K562 (cell line): ENCODE measurements around the gene SEMA3C. TPM values are rescaled to one million over a fixed set of nuclear protein-coding genes. Genes with fewer than 3 reads are reported as not detected.

Experiments used
- ATAC-seq: fragments of 200-7000 bp; cut with Tn5 transposase; 3 replicates; pipeline ENCODE4 v1.9.1; 2020; ENCODE audit warnings: moderate library complexity
- BruUV-seq: library from RNA; stranded (reverse); fragments of 400-500 nt; replicated peaks from 2 replicates; lab custom pipeline; 2021; lab: Mats Ljungman, UMichigan
- CTCF ChIA-PET: fragments of 300-600 bp; formaldehyde crosslinking; extraction: SDS; loops from one replicate; lab custom pipeline; 2021; ENCODE audit warnings: low intra/inter-chr PET ratio; lab: Yijun Ruan, JAX
- POLR2A ChIA-PET: fragments of 300-600, 350-650 bp; sonication (Branson Sonifier 250); formaldehyde crosslinking; extraction: SDS; loops from one replicate; lab custom pipeline; 2021; ENCODE audit warnings: antibody characterized with exemption, inconsistent platforms; lab: Yijun Ruan, JAX
- DNase-seq, 4 experiments: peaks; one replicate each; pipeline versions ENCODE4 v3.0.0 to v3.0.0-alpha.2; 2011 to 2018; ENCODE audit warnings: low spot score in 3 of 4, mixed read lengths in 3 of 4; ENCODE audit errors: extremely low read depth in 1 of 4
- FAIRE-seq: peaks from 2 replicates; lab custom pipeline; 2011; peaks lifted over from hg19 to GRCh38; lab: Jason Lieb, UNC
- H2AFZ ChIP-seq: 2 replicates; pipeline ENCODE4 v1.6.0; 2011; ENCODE audit warnings: low read depth, low read length, control low read depth, inconsistent platforms
- H3K27ac ChIP-seq: fragments of 200-600 bp; 3 replicates; pipeline ENCODE4 v1.8.0; 2011; ENCODE audit warnings: low read depth, mild to moderate bottlenecking, control low read depth, inconsistent platforms, low read length, moderate library complexity, mixed read lengths; ENCODE audit errors: extremely low read depth
- H3K27me3 ChIP-seq, 2 experiments: fragments of 300-600 bp in 1 of 2; 2 replicates in 1 of 2; 3 replicates in 1 of 2; pipeline versions ENCODE4 v1.6.0 to v1.8.0; 2011; ENCODE audit warnings: inconsistent platforms in 2 of 2, low read length in 2 of 2, mild to moderate bottlenecking in 1 of 2, mixed read lengths in 1 of 2, moderate library complexity in 1 of 2; ENCODE audit not compliant: control insufficient read depth in 2 of 2, insufficient read depth in 2 of 2
- H3K36me3 ChIP-seq: fragments of 300-600 bp; 3 replicates; pipeline ENCODE4 v1.8.0; 2011; ENCODE audit warnings: mild to moderate bottlenecking, low read length, inconsistent platforms; ENCODE audit not compliant: control insufficient read depth, insufficient read depth
- H3K4me1 ChIP-seq, 2 experiments: fragments of 200-600 bp in 1 of 2; replicated peaks in 1 of 2; 2 replicates in 1 of 2; 3 replicates in 1 of 2; pipeline versions ENCODE4 v1.5.1 to v1.8.0; 2011; ENCODE audit warnings: inconsistent platforms in 2 of 2, low read length in 2 of 2, mild to moderate bottlenecking in 1 of 2, mixed read lengths in 1 of 2, moderate library complexity in 1 of 2; ENCODE audit not compliant: control insufficient read depth in 2 of 2, insufficient read depth in 2 of 2
- H3K4me2 ChIP-seq: 2 replicates; pipeline ENCODE4 v1.6.1; 2011; ENCODE audit warnings: low read length, control low read depth, inconsistent platforms, mixed read lengths; ENCODE audit not compliant: insufficient read depth
- H3K4me3 ChIP-seq: fragments of 200-600 bp; sonication (generic), shearing (Covaris generic); 2 replicates; pipeline ENCODE4 v1.5.1; 2016; ENCODE audit warnings: control low read depth, inconsistent platforms
- H3K79me2 ChIP-seq: fragments of 200-600 bp; 3 replicates; pipeline ENCODE4 v1.8.0; 2011; ENCODE audit warnings: low read length, inconsistent platforms; ENCODE audit not compliant: control insufficient read depth, insufficient read depth
- H3K9ac ChIP-seq, 2 experiments: 2 replicates each; pipeline versions ENCODE4 v1.6.0 to v1.6.1; 2011; ENCODE audit warnings: low read depth in 2 of 2, low read length in 2 of 2, control low read depth in 1 of 2, inconsistent platforms in 1 of 2, mild to moderate bottlenecking in 1 of 2, mixed read lengths in 1 of 2; ENCODE audit not compliant: insufficient read depth in 1 of 2
- H3K9me1 ChIP-seq: one replicate; pipeline ENCODE4 v1.6.0; 2011; ENCODE audit warnings: inconsistent platforms, mild to moderate bottlenecking, low read length, moderate library complexity; ENCODE audit not compliant: control insufficient read depth, insufficient read depth
- H3K9me3 ChIP-seq: replicated peaks from 2 replicates; pipeline ENCODE4 v1.5.1; 2011; ENCODE audit warnings: low read depth, low read length, inconsistent platforms; ENCODE audit not compliant: control insufficient read depth, insufficient read depth
- H4K20me1 ChIP-seq: replicated peaks from 2 replicates; pipeline ENCODE4 v1.6.1; 2011; ENCODE audit warnings: low read length, inconsistent platforms, mixed read lengths; ENCODE audit not compliant: control insufficient read depth, insufficient read depth
- CREB1 ChIP-seq, 2 experiments: sonication (generic) in 1 of 2; formaldehyde crosslinking in 1 of 2; IDR thresholded peaks; 2 replicates each; pipeline versions ENCODE4 v1.6.1 to v1.8.0; 2012 to 2022; ENCODE audit warnings: inconsistent platforms in 1 of 2, mild to moderate bottlenecking in 1 of 2, missing genetic modification reagents in 1 of 2, moderate library complexity in 1 of 2
- E2F3 ChIP-seq: fragments of 250-450 bp; sonication (Bioruptor Pico); IDR thresholded peaks from 2 replicates; pipeline ENCODE4 v1.4.0; 2020; ENCODE audit warnings: mild to moderate bottlenecking
- GTF2A2 ChIP-seq: IDR thresholded peaks from 2 replicates; pipeline ENCODE4 v1.6.1; 2016; ENCODE audit warnings: mild to moderate bottlenecking, missing genetic modification characterization, missing compliant biosample characterization
- HDGF ChIP-seq: fragments of 450-650 bp; IDR thresholded peaks from 2 replicates; pipeline ENCODE4 v1.6.1; 2016
- MNT ChIP-seq, 2 experiments: fragments of 450-650 bp; conservative IDR thresholded peaks; 2 replicates each; pipeline ENCODE4 v1.6.1; 2017; ENCODE audit warnings: mild to moderate bottlenecking in 2 of 2, moderate library complexity in 2 of 2
- NR2C2 ChIP-seq, 2 experiments: fragments of 200-800 bp in 1 of 2; sonication (Bioruptor generic) in 1 of 2; sonication (generic) in 1 of 2; formaldehyde crosslinking in 1 of 2; IDR thresholded peaks; 2 replicates each; pipeline versions ENCODE4 v1.6.1 to v1.8.0; 2016 to 2022; ENCODE audit warnings: mild to moderate bottlenecking in 1 of 2, missing compliant biosample characterization in 1 of 2, missing genetic modification characterization in 1 of 2, missing genetic modification reagents in 1 of 2
- PBX2 ChIP-seq, 2 experiments: IDR thresholded peaks in 1 of 2; conservative IDR thresholded peaks in 1 of 2; 2 replicates each; pipeline ENCODE4 v1.6.1; 2016; ENCODE audit warnings: low read depth in 2 of 2, mild to moderate bottlenecking in 1 of 2, missing compliant biosample characterization in 1 of 2, missing genetic modification characterization in 1 of 2, moderate library complexity in 1 of 2
- RCOR1 ChIP-seq, 2 experiments: IDR thresholded peaks; 2 replicates each; pipeline ENCODE4 v1.6.1; 2012; ENCODE audit warnings: low read depth in 2 of 2, low read length in 2 of 2, borderline replicate concordance in 1 of 2, improper control_type of control experiment in 1 of 2
- STAG1 ChIP-seq: sonication (generic); formaldehyde crosslinking; IDR thresholded peaks from 2 replicates; pipeline ENCODE4 v1.5.0; 2020; ENCODE audit warnings: missing genetic modification reagents, borderline replicate concordance
- YBX1 ChIP-seq: fragments of 450-650 bp; IDR thresholded peaks from 2 replicates; pipeline ENCODE4 v1.7.1; 2016; ENCODE audit warnings: mild to moderate bottlenecking
- ZBTB17 ChIP-seq: fragments of 450-650 bp; formaldehyde crosslinking; IDR thresholded peaks from 2 replicates; pipeline ENCODE4 v1.4.0; 2020; ENCODE audit warnings: mild to moderate bottlenecking
- ZNF239 ChIP-seq: fragments of 250-450 bp; sonication (Bioruptor Pico); IDR thresholded peaks from 2 replicates; pipeline ENCODE4 v1.4.0; 2020; ENCODE audit warnings: mild to moderate bottlenecking
- ZNF592 ChIP-seq: fragments of 450-650 bp; IDR thresholded peaks from 2 replicates; pipeline ENCODE4 v1.6.1; 2017; ENCODE audit warnings: antibody characterized with exemption, mild to moderate bottlenecking
- WGBS: fragments of 100-300 bp; shearing (Covaris generic); methylation state at CpG from one replicate; pipeline ENCODE4 v1.1.6; 2016; ENCODE audit warnings: low coverage, mixed read lengths; ENCODE audit not compliant: insufficient coverage; ENCODE audit errors: missing lambda C conversion rate; 5-methylcytosine and 5-hydroxymethylcytosine counted together
- in situ Hi-C: fragments of 300-500 bp; cut with MboI; formaldehyde crosslinking; loops from 4 replicates; pipeline ENCODE4 v1.15.0; 2018; ENCODE audit warnings: inconsistent platforms, mixed read lengths
- intact Hi-C: fragments of 100-400 bp; cut with micrococcal nuclease; formaldehyde crosslinking; loops from 2 replicates; pipeline ENCODE4 v1.14.2; 2022
- polyA plus RNA-seq, 8 experiments: library from polyadenylated mRNA; depleted of rRNA in 4 of 8; stranded (reverse) in 5 of 8; unstranded in 3 of 8; fragments of >200 nt; fragmentation: Nextera tagmentation in 2 of 8; fragmentation: Illumina TruSeq in 1 of 8; extraction: Ambion mirVana in 2 of 8; extraction: Trizol in 1 of 8; gene quantifications; 2 replicates each; pipeline versions ENCODE4 v1.2.1 to v1.2.3, GENCODE V29; 2011 to 2014; ENCODE audit warnings: inconsistent platforms in 1 of 8, missing spikeins in 1 of 8
- total RNA-seq, 7 experiments: library from RNA; depleted of rRNA in 6 of 7; stranded (reverse); fragments of >200 nt in 6 of 7; fragmentation: Illumina TruSeq in 2 of 7; extraction: Trizol in 2 of 7; gene quantifications; 2 replicates each; pipeline versions ENCODE4 v1.2.1 to v1.2.3, GENCODE V29; 2011 to 2021; ENCODE audit warnings: low replicate concordance in 1 of 7

SEMA3C gene
- total and polyA plus RNA-seq, 9 of the 15 experiments (the other 6 are each of a cell fraction or from before 2014, with no cell fraction given): 0.04 to 0.36 (median 0.12) TPM; not detected in 3

- intact Hi-C loops (no loop called here), in situ Hi-C loops (no loop called here)
- no peaks in the 10 kb centered on the region for H3K9me3 ChIP-seq
- no peak overlapping the region for H2AFZ ChIP-seq
- DNase-seq (no peak), ATAC-seq (no peak), FAIRE-seq (no peak)
- H3K4me1 ChIP-seq: no peaks in the 10 kb centered on the region
- H3K9me1 ChIP-seq: no peaks in the 10 kb centered on the region
- CTCF ChIA-PET: no interaction called here
- no peaks in the 10 kb centered on the region for H3K27me3 ChIP-seq
- no peak overlapping the region for H3K4me3 ChIP-seq
- no peaks in the 10 kb centered on the region for H3K36me3 ChIP-seq
- no peak overlapping the region for H3K9ac ChIP-seq
- H4K20me1 ChIP-seq: no peaks in the 10 kb centered on the region
- H3K4me2 ChIP-seq: no peak overlapping the region
- no peaks in the 10 kb centered on the region for H3K79me2 ChIP-seq
- no TSS peak for BruUV-seq
- WGBS: under 1% methylated on average over 8 of the region's 8 CpGs
- no peak overlapping the region for H3K27ac ChIP-seq
- POLR2A ChIA-PET: interaction anchor here (0.5 kb wide), 1 partner anchor 24 kb away, joined by 6 read pairs; no protein-coding TSS in a partner anchor
- TF ChIP-seq NR2C2 (CRISPR knock-in tag; IDR thresholded peaks at IDR 0.05) (no peak), NR2C2 (tag; IDR thresholded peaks at IDR 0.05) (no peak), RCOR1 (IDR thresholded peaks at IDR 0.05; ENCODE audit: borderline replicate concordance in 1 of 2, low read depth in 2 of 2, low read length in 2 of 2) (no peak), GTF2A2 (no peak), ZNF239 (no peak), STAG1 (CRISPR knock-in tag) (no peak), PBX2 (CRISPR knock-in tag; IDR thresholded peaks at IDR 0.05; ENCODE audit: low read depth) (no peak), PBX2 (tag; conservative IDR thresholded peaks at IDR 0.05; ENCODE audit: low read depth) (no peak), E2F3 (CRISPR knock-in tag) (no peak), YBX1 (no peak), ZNF592 (no peak), MNT (conservative IDR thresholded peaks at IDR 0.05) (no peak), ZBTB17 (CRISPR knock-in tag) (no peak), CREB1 (IDR thresholded peaks at IDR 0.05) (no peak), CREB1 (CRISPR knock-in tag; IDR thresholded peaks at IDR 0.05) (no peak), HDGF (no peak)
Measured at GRCh38 chr7:80748363-80749042, 170.3 kb downstream of the SEMA3C start.
